PC-9 (cell line): ENCODE results near the gene TSSK6.

ENCODE experiments used
- CTCF ChIP-seq: fragments of 200-600 bp; sonication (generic); conservative IDR thresholded peaks from 2 replicates; pipeline ENCODE4 v1.6.1; 2017; ENCODE audit warnings: mixed run types, antibody characterized with exemption, mild to moderate bottlenecking, moderate library complexity
- EZH2 ChIP-seq: fragments of 200-600 bp; sonication (generic); IDR thresholded peaks from 2 replicates; pipeline ENCODE4 v1.8.0; 2017; ENCODE audit warnings: antibody characterized with exemption, low read depth

- TF ChIP-seq CTCF, result no peak
- no peak for TF ChIP-seq EZH2
Observed at GRCh38 chr19:19502281-19502680, 13.1 kb downstream of the TSSK6 start.
